GM21825 (cell line): ENCODE data around the gene FBRS.
"Not testable (repeated sequence)": the region's sequence is repeated elsewhere in the genome, so short reads cannot be mapped to it uniquely, and the experiment has no call there.

ENCODE experiments used
- ATAC-seq: cut with Tn5 transposase; IDR thresholded peaks from one replicate; pipeline ENCODE4 v1.9.1; 2021; ENCODE audit warnings: mild to moderate bottlenecking, moderate library complexity; ENCODE audit not compliant: unreplicated experiment

Gene FBRS

GRCh38 chr16:30657866-30658730, at the start of gene FBRS:
Gene FBRS, plus strand, starts transcription at chr16:30658431. Its CDS starts 1,088 bp downstream, at chr16:30659519.
- ATAC-seq, result peak; percentile 62

- peak; percentile 23 for ATAC-seq
Observed at GRCh38 chr16:30609002-30609925, 49.0 kb upstream of the FBRS start.

- peak; percentile 80 for ATAC-seq
Observed at GRCh38 chr16:30609926-30610839, 48.0 kb upstream of the FBRS start, which contains the start of gene ZNF689. Gene ZNF689, minus strand, starts transcription at chr16:30610389. Its CDS starts 348 bp downstream, at chr16:30610041.

- ATAC-seq, result no peak
Observed at GRCh38 chr16:30615358-30616091, 42.7 kb upstream of the FBRS start.

GRCh38 chr16:30619202-30619601, 39.0 kb upstream of the FBRS start:
- no peak for ATAC-seq

GRCh38 chr16:30619638-30620037, 38.6 kb upstream of the FBRS start:
- ATAC-seq, result no peak

- no peak for ATAC-seq
Observed at GRCh38 chr16:30620169-30620568, 38.1 kb upstream of the FBRS start.

- ATAC-seq, result no peak
Observed at GRCh38 chr16:30621765-30622164, 36.5 kb upstream of the FBRS start.

- ATAC-seq, result no peak
Observed at GRCh38 chr16:30622455-30623032, 35.7 kb upstream of the FBRS start.

GRCh38 chr16:30623536-30624283, 34.5 kb upstream of the FBRS start:
- ATAC-seq, result no peak

GRCh38 chr16:30626236-30626635, 32.0 kb upstream of the FBRS start:
- ATAC-seq, result no peak

GRCh38 chr16:30628628-30629540, 29.3 kb upstream of the FBRS start:
- no peak for ATAC-seq

- not testable (repeated sequence) for ATAC-seq
Observed at GRCh38 chr16:30632454-30632853, 25.8 kb upstream of the FBRS start.

GRCh38 chr16:30633526-30633925, 24.7 kb upstream of the FBRS start:
- ATAC-seq, result no peak

GRCh38 chr16:30636599-30636998, 21.6 kb upstream of the FBRS start:
- ATAC-seq, result no peak

- not testable (repeated sequence) for ATAC-seq
Observed at GRCh38 chr16:30637139-30637538, 21.1 kb upstream of the FBRS start.

- ATAC-seq, result no peak
Observed at GRCh38 chr16:30637944-30638343, 20.3 kb upstream of the FBRS start.
